RKO (cell line): ENCODE data around the gene THBS4.

ENCODE experiments used
- DNase-seq: peaks from one replicate; pipeline ENCODE4 v3.0.0-alpha.2; 2016; ENCODE audit warnings: low spot score

Gene THBS4

DNA sequence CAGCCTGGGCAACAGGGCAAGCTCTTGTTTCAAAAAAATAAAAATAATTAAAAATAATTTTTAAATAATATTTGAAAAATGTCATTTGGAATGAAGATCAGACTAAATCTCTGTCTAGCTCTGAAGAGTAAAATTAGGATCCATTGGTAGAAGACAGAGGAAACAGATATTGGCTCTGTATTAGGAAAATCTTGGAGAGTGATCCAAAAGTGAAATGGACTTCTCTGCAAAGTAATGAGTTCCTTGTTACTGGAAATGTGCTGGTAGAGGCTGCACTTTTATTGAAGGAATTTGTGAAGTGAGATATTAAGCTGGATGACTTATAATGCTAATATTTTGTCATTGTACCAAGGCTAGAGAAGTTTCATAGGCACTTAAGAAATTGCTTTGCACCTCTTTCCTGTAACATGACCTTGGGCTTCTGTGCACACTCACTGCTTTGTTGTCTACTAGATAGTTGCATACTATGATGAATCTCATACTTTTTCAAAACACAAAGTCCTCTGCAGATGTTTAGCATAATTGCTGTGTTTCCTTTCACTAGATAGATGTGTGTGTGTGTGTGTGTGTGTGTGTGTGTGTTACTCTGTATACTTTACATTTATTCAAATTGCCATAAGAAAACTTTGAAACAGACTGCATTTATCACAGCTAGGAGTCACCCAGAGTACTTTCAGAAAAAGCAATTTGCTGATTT, 13.1 kb downstream of the THBS4 start:
- no peak for DNase-seq

DNA sequence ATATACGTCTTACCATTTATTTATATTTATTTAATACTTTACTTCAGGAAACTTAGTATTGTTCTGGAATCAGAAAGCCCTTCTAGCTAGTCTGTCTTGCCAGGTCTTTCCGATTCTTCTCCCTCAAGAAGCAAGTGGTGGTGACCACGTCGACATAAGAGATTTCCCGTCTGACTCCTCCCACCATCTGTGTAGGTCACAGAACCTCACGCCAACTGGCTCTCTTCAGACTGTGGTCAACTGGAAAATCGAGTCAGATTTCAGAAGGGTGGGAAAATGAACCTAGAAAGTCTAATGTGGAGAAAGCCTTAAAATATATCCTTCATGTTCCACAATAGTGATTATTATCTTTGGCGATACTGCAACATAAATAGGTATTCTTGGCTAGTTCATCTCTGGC, 17.3 kb downstream of the THBS4 start:
- no peak for DNase-seq

- DNase-seq = no peak
These were observed 19.5 kb downstream of the THBS4 start for GRCh38 chr5:80054682-80055081.

DNA sequence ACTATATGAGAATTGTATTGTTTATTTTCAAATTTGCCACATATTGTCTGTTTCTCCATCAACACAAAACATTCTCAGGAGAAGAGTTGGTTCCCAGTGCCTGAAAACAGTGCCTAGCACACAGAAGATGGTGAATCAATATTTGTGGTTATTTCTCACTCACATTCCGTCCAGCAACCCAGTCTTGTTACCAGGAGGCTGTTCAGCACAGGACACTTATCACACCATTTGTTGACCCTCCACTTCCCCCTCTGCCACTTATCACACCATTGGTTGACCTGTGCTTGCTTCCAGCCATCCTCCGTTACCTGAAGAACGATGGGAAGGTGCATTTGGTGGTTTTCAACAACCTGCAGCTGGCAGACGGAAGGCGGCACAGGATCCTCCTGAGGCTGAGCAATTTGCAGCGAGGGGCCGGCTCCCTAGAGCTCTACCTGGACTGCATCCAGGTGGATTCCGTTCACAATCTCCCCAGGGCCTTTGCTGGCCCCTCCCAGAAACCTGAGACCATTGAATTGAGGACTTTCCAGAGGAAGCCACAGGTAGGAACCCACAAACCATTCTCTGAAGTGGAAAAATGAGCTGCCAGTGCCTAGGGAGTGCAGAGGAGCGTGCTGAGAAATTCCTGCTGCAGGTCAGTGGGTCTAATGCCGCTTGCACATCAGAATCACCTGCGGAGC, 20.5 kb downstream of the THBS4 start:
- no peak for DNase-seq

- DNase-seq = no peak
These were observed 22.0 kb downstream of the THBS4 start for GRCh38 chr5:80057099-80057498.

- DNase-seq = no peak
These were observed 22.8 kb downstream of the THBS4 start for GRCh38 chr5:80057921-80058320.

- DNase-seq = no peak
These were observed 24.3 kb downstream of the THBS4 start for GRCh38 chr5:80059354-80059980.

DNA sequence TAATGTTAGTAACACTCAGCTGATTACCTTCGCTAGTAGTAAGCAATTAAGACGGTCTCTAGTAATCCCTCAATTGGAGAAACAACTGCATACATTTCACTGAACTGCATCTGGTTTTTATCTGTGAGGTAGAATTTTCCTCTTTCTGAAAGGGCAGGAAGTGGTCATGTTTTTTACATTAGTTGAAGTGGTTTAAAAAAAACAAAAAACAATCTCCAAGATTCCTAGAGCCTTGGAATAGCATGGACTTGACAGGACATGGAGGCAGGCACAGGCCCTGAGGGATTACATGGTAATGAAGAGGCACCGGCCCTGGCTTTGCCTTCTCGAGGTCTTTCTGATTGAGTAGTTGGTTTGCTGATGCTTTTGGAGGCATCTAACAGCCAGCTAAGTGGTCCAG, 25.8 kb downstream of the THBS4 start:
- DNase-seq = no peak

DNA sequence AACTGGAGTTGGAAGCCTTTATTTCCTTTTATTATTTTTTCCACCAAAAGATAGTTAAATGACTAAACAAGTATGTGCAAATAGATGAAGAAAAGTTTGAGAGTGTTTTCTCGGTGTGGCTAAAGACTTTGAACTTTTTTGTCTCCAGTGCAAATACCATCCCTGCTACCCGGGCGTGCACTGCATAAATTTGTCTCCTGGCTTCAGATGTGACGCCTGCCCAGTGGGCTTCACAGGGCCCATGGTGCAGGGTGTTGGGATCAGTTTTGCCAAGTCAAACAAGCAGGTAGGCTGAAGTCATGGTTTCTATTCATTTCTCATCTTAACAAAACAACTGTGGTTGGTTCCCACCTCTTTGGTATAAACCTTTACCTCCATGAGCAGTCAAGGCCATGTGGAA, 26.4 kb downstream of the THBS4 start:
- DNase-seq = no peak

GRCh38 chr5:80064124-80064523, 29.0 kb downstream of the THBS4 start:
- DNase-seq = no peak

GRCh38 chr5:80067016-80067415, 31.9 kb downstream of the THBS4 start:
- DNase-seq = no peak

- no peak for DNase-seq
These were observed 32.5 kb downstream of the THBS4 start for GRCh38 chr5:80067531-80068245.

DNA sequence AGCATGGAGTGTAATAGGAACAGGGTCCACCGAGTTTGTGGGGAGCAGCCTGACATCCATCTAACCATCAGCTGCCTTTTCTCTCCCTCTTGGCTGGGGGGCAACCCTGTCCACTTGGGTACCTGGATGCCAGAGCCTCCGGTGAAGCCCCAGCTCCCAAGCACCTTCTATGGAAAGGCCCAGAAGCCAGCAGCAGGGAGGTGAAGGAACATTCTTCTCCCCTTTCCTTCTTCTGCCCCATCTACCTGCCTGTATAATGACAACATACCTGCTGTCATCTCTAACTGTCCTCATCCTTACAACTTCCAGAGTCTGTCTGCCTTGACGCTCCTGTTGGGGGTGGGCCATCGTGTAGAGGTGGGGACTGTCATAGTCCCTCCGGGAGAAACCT, 33.1 kb downstream of the THBS4 start:
- DNase-seq = no peak

DNA sequence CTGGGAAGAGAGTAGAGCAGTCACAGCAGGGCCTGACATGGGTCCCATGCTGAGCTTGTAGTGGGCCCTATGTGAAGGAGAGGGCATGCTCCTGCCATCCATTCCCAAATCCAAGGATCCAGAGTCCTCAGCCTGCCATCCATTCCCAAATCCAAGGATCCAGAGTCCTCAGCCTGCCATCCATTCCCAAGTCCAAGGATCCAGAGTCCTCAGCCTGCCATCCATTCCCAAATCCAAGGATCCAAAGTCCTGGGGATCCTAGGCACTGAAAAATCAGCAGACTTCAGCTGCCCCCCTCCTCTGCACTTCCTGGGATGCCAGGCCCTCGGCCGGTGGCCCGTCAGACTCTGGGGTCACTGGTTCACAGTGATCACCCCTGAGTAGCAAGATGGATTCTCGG, 33.6 kb downstream of the THBS4 start:
- DNase-seq = no peak

DNA sequence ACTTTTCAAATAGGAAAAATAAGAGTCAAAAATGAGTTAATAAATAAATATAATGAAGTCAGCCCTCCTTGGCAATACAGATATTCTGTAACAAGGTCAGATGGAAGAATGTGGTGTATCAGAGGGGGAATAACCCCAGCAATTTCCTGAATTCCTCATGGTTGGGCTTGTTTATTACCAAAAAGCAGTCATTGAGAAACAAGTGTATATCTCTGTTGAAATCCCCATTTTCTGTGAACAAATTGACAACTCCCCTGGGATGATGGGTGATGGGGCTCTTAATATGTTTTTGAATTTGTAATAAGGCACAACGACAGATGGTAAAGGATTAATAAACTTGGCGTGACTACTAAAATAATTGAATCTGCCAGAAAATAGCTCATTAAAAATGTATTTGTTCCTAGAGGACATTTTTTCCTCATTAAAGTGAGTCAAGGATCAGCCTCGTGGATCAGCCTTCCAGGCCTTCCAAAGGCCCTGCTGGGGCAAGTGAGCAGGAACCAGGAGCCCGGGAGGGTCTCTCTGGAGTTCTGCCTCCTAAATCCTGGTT, 34.2 kb downstream of the THBS4 start:
- no peak for DNase-seq

DNA sequence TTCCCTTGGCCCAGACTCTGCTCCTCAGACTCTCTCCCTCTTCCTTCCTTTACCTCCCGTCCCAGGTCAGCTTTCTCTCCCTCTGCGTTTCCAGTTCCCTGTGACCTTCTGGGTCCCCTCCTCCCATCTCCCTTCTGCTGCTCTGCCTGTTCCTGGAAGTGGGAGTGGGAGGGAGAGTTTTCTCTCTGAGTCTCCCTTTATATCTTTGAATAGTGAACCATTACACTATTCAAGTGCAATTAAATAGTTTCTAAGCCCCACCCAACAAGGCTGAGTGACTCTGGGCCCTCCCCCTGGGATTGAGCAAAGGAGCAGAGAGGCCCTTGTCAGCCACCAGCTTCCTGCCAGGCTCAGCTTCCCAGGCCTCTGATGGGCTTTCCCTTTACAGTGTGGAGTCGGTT, 34.8 kb downstream of the THBS4 start:
- no peak for DNase-seq

DNA sequence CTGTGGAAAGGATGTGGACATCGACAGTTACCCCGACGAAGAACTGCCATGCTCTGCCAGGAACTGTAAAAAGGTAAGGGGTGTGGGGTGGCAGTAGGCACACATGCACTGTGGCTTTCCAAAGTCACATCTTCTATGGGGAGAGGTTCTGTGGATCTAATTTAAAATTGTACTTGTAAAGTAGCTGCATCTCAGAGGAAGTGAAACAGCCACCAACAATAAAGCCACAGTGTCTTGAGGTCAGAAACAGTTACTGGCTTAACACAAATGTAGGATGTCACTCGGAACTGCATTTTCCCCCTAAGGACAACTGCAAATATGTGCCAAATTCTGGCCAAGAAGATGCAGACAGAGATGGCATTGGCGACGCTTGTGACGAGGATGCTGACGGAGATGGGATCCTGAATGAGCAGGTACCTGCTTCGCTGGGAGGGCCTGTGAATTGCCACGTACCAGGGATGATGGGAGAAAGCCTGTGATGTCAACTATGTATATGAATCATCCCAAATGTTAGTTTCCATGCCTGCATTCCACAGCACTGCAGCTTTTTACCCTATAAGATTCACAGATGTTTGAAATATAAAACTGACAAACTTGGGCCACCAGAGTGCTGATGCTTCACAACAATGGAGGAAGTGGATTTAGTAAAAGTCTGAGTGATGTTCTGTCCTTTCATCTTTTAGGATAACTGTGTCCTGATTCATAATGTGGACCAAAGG, 35.3 kb downstream of the THBS4 start:
- DNase-seq = no peak

- no peak for DNase-seq
These were observed 36.4 kb downstream of the THBS4 start for GRCh38 chr5:80071510-80072021.

DNA sequence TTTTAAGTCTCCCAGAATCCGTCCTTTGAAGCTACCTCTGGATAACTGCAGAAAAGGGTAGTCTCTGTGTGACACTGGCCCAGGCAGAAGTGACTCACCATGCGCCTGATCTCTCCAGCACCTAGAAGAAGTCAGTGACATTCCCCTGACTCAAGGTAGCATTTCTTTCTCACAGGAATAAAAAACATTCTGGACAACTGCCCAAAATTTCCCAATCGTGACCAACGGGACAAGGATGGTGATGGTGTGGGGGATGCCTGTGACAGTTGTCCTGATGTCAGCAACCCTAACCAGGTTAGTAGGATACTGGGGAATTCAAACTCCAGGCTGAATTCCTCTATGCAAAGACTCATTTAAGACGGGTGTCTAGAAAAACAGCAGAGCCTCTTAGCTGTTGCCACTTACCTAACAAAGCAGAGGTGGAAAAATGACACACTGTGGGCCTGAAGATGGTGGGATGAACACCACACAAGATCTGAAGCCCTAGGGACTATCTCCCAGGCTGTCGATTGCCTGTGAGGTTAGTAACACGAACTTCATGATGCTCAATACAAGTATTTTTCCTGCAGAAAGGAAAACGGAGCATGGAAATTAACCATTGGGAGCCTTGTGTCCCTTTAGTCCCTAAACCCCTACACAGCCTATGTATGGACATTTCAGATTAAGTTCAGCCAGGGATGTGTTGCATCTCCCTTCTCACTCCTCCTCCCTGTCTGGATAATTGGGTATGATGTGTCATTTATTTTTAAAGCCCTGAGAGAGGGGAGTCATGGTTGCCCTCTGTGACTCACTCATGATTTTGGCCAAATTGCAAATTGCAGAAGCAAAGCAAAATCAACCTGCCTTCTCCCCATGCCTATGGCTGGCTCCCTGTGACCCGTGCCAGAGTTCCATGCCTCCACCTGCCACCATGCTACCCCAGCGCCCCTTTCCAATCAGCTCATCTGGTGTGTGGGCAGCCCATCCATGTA, 37.2 kb downstream of the THBS4 start:
- DNase-seq = peak; percentile 25
